Gastroesophageal sphincter (tissue), 4 donors: ENCODE data around the gene FPR2. TPM values are rescaled to one million over a fixed set of nuclear protein-coding genes. Genes with fewer than 3 reads are reported as not detected.

Source experiments
- ATAC-seq: fragments of 150-250 bp; one replicate; pipeline ENCODE4 v1.9.1; 2016; ENCODE audit warnings: mild to moderate bottlenecking, moderate library complexity
- H3K27ac ChIP-seq, 4 donors: fragments of 200-600 bp; sonication (generic) in 3 of 4; 1 replicate in 3 of 4; 2 replicates in 1 of 4; pipeline ENCODE4 v1.5.1; 2016 to 2019
- H3K27me3 ChIP-seq: fragments of 200-600 bp; sonication (generic); one replicate; pipeline ENCODE4 v1.5.1; 2019
- H3K36me3 ChIP-seq, 2 donors: fragments of 200-600 bp; sonication (generic); one replicate each; pipeline ENCODE4 v1.5.1; 2019; ENCODE audit warnings: control low read depth in 1 of 2
- H3K4me1 ChIP-seq, 3 donors: fragments of 200-600 bp; sonication (generic); 1 replicate in 2 of 3; 2 replicates in 1 of 3; pipeline ENCODE4 v1.5.1; 2016 to 2019; ENCODE audit warnings: control low read depth in 2 of 3
- H3K4me3 ChIP-seq, 2 donors: fragments of 200-600 bp; sonication (generic); one replicate each; pipeline ENCODE4 v1.5.1; 2019; ENCODE audit warnings: mild to moderate bottlenecking in 1 of 2, moderate library complexity in 1 of 2
- H3K9me3 ChIP-seq, 3 donors: fragments of 200-600 bp; sonication (generic); one replicate each; pipeline ENCODE4 v1.5.1; 2017 to 2019; ENCODE audit warnings: control low read depth in 2 of 3
- EP300 ChIP-seq: sonication (generic); formaldehyde crosslinking; IDR thresholded peaks from one replicate; pipeline ENCODE4 v1.6.1; 2017; ENCODE audit warnings: antibody characterized with exemption, mild to moderate bottlenecking
- POLR2A ChIP-seq, 2 donors: fragments of 450-650 bp; IDR thresholded peaks; one replicate each; pipeline ENCODE4 v1.6.1; 2017; ENCODE audit warnings: antibody characterized with exemption in 2 of 2, mild to moderate bottlenecking in 2 of 2, moderate library complexity in 1 of 2
- POLR2AphosphoS5 ChIP-seq: sonication (generic); formaldehyde crosslinking; IDR thresholded peaks from one replicate; pipeline ENCODE4 v1.6.1; 2017; ENCODE audit warnings: antibody characterized with exemption
- WGBS, 2 donors: methylation state at CpG; one replicate each; pipeline ENCODE4 v1.1.5; 2018; ENCODE audit warnings: low coverage in 1 of 2; 5-methylcytosine and 5-hydroxymethylcytosine counted together
- total RNA-seq, 4 donors: library from RNA; depleted of rRNA; stranded (reverse); fragments of >200 nt; gene quantifications; one replicate each; pipeline ENCODE4 v1.1.0, GENCODE V29; 2016
- TF ChIP-seq, protein P1 (sequence below), 4 experiments: fragments of 200-600 bp in 2 of 4; fragments of 450-650 bp in 2 of 4; sonication (generic) in 1 of 4; IDR thresholded peaks; one replicate each; pipeline ENCODE4 v1.5.1; 2017 to 2019; ENCODE audit warnings: antibody characterized with exemption in 4 of 4, mild to moderate bottlenecking in 2 of 4, moderate library complexity in 2 of 4

The FPR2 gene
- total RNA-seq, 4 donors from 2014 or later, result 1.8 to 2.2 TPM; not detected in 2

DNA sequence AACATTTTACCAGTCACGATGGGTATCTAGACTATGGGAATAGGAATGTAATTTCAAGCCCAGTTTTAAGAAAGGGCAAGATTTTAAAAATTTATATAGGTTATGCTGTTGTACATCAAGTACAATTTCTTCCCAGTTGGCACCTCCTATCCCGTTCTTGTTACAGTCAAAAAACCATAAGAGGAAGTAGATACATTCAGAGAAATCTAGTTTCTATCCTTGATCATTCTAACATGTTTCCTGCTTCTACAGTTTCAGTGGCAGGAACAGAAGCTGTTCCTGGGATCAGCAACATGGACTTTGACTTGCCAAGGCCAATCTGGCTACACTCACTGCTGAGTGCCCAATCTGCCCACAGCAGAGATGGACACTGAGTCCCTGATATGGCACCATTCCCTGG is 19.3 kb downstream of the FPR2 start:
- WGBS, 2 donors, result 26 to 31% methylated on average over 2 of the region's 2 CpGs
- ATAC-seq, result no peak
- Histone ChIP-seq H3K27me3 (peaks cover 67% of the 10 kb centered on the region), H3K27ac (no peak overlapping the region), H3K9me3 (no peaks in the 10 kb centered on the region), H3K4me3 (no peak overlapping the region), H3K36me3 (no peaks in the 10 kb centered on the region), H3K4me1 (peaks cover 0 to 8% (median 0%) of the 10 kb centered on the region in 3 donors)
- no peak for TF ChIP-seq POLR2AphosphoS5
- TF ChIP-seq, protein P1, sequence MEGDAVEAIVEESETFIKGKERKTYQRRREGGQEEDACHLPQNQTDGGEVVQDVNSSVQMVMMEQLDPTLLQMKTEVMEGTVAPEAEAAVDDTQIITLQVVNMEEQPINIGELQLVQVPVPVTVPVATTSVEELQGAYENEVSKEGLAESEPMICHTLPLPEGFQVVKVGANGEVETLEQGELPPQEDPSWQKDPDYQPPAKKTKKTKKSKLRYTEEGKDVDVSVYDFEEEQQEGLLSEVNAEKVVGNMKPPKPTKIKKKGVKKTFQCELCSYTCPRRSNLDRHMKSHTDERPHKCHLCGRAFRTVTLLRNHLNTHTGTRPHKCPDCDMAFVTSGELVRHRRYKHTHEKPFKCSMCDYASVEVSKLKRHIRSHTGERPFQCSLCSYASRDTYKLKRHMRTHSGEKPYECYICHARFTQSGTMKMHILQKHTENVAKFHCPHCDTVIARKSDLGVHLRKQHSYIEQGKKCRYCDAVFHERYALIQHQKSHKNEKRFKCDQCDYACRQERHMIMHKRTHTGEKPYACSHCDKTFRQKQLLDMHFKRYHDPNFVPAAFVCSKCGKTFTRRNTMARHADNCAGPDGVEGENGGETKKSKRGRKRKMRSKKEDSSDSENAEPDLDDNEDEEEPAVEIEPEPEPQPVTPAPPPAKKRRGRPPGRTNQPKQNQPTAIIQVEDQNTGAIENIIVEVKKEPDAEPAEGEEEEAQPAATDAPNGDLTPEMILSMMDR (IDR thresholded peaks at IDR 0.05), result no peak
- TF ChIP-seq POLR2A (IDR thresholded peaks at IDR 0.05), result no peak
- TF ChIP-seq EP300, result no peak

DNA sequence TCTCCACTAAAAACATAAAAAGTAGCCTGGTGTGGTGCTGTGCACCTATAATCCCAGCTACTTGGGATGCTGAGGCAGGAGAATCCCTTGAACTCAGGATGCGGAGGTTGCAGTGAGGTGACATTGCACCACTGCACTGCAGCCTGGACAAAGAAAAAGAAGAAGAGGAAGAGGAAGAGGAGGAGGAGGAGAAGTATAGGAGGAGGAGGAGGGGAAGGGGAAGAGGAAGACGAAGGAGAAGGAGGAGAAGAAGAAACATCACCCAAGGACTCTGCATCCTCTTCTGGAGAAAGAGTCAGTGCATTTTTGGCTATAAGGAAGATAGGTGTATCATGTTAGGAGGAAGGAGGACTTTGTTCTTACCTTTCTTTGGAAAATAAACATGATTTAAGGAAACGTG is 21.0 kb downstream of the FPR2 start:
- H3K4me1 ChIP-seq, result peaks cover 0 to 8% (median 0%) of the 10 kb centered on the region in 3 donors
- no peak for ATAC-seq
- H3K27ac ChIP-seq, result no peak overlapping the region
- peaks cover 70% of the 10 kb centered on the region for H3K27me3 ChIP-seq
- no peaks in the 10 kb centered on the region for H3K36me3 ChIP-seq
- TF ChIP-seq EP300 (no peak), POLR2A (IDR thresholded peaks at IDR 0.05) (no peak), POLR2AphosphoS5 (no peak)
- TF ChIP-seq, protein P1 (IDR thresholded peaks at IDR 0.05), result no peak
- WGBS, 2 donors, result 0 to 8% methylated on average over 1 to 2 of the region's 3 CpGs
- H3K9me3 ChIP-seq, result no peaks in the 10 kb centered on the region
- no peak overlapping the region for H3K4me3 ChIP-seq

DNA sequence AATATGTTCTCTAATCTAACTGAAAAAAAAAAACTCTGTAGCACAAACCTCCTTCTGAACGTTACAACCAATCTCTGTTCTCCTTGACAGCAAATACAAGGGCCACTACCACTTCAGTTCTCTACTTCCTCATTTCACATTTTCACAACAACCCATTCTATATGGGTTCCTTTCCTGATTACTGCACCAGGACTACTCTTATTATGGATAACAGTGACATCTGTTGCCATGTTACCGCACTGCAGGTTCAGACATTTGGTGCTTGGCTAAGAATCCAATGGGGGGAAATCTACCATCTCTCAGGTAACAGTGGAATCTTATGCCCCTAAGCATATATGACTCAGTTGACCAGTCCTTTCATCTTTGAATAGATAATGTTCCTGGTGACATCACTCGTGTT is 22.4 kb downstream of the FPR2 start:
- WGBS, 2 donors, result 16 to 33% methylated on average over 1 to 3 of the region's 3 CpGs
- Histone ChIP-seq H3K4me1 (no peaks in the 10 kb centered on the region), H3K9me3 (no peaks in the 10 kb centered on the region), H3K27ac (no peak overlapping the region), H3K4me3 (no peak overlapping the region), H3K36me3 (no peaks in the 10 kb centered on the region), H3K27me3 (peaks cover 68% of the 10 kb centered on the region)
- TF ChIP-seq, protein P1 (IDR thresholded peaks at IDR 0.05), result no peak
- no peak for TF ChIP-seq POLR2A (IDR thresholded peaks at IDR 0.05)
- no peak for TF ChIP-seq POLR2AphosphoS5
- no peak for TF ChIP-seq EP300
- no peak for ATAC-seq

DNA sequence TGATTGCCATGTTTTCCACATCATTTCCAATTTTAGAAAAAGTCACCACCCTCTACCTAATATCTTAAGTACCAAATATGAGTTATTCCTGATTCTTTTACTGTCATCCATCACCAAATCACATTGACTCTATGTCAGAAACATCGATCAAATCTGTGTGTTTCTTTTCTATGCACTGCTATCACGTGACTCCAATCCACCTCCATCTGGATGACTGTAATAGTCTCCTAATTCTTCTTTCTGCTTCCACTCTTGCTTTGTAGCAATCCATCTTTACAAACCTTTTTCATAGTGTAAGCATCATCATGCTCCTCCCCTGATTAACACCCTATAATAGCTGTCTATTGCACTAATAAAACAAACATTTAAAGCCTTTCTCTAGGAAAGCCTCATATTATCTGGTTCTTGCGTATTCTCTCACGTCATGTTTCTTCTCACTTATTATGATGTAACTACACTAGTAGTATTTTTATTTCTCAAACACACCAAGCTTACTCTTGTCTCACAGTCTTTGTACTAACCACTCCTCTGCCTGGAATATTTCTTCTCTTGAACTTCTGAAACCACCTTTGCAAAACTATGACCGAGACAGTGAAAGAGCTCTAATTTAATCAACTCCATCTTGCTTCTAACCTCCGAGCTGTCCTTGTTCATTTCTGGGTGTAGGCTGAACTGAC is 23.3 kb downstream of the FPR2 start:
- ATAC-seq, result peak; percentile 23
- Histone ChIP-seq H3K27me3 (peaks cover 67% of the 10 kb centered on the region), H3K36me3 (no peaks in the 10 kb centered on the region), H3K4me3 (no peak overlapping the region), H3K27ac (peak overlapping the region in 2 of 4 donors; percentile 39 to 54), H3K9me3 (no peaks in the 10 kb centered on the region), H3K4me1 (no peaks in the 10 kb centered on the region)
- WGBS, 2 donors, result 48 to 54% methylated on average over 6 of the region's 6 CpGs
- TF ChIP-seq POLR2AphosphoS5, result no peak
- TF ChIP-seq, protein P1 (IDR thresholded peaks at IDR 0.05), result no peak
- TF ChIP-seq POLR2A (IDR thresholded peaks at IDR 0.05), result no peak
- no peak for TF ChIP-seq EP300
